RWPE1 (cell line): Measurements from ENCODE around the gene ADARB1.

Experiments used
- CTCF ChIA-PET: fragments of 350-600 bp; sonication (Branson Sonifier 250); formaldehyde crosslinking; extraction: SDS; loops from one replicate; lab custom pipeline; 2021; lab: Yijun Ruan, JAX
- POLR2A ChIA-PET: fragments of 400-600 bp; formaldehyde crosslinking; extraction: SDS; loops from one replicate; lab custom pipeline; 2020; ENCODE audit warnings: antibody characterized with exemption; ENCODE audit not compliant: low non-redundant PET; lab: Yijun Ruan, JAX
- DNase-seq: peaks from one replicate; pipeline ENCODE4 v3.0.0; 2012; ENCODE audit warnings: low spot score
- H3K27ac ChIP-seq: fragments of 450-650 bp; 2 replicates; pipeline ENCODE4 v1.5.1; 2017
- CTCF ChIP-seq: fragments of 450-650 bp; conservative IDR thresholded peaks from 2 replicates; pipeline ENCODE4 v1.5.1; 2017; ENCODE audit warnings: low read depth, mild to moderate bottlenecking

Gene ADARB1

GRCh38 chr21:45043541-45044020, 30.8 kb upstream of the ADARB1 start:
- ChIA-PET POLR2A (no interaction called here), CTCF (no interaction called here)
- TF ChIP-seq CTCF = no peak
- no peak overlapping the region for H3K27ac ChIP-seq
- DNase-seq = no peak

- TF ChIP-seq CTCF = no peak
- H3K27ac ChIP-seq = no peak overlapping the region
- CTCF ChIA-PET = no interaction called here
- POLR2A ChIA-PET = no interaction called here
- no peak for DNase-seq
These were observed 28.9 kb upstream of the ADARB1 start for GRCh38 chr21:45045481-45045880.

- H3K27ac ChIP-seq = no peak overlapping the region
- no peak for TF ChIP-seq CTCF
- CTCF ChIA-PET = interaction anchor here (0.6 kb wide), 1 partner anchor 797 kb away, joined by 3 read pairs; no protein-coding TSS in a partner anchor
- POLR2A ChIA-PET = no interaction called here
- no peak for DNase-seq
These were observed 27.1 kb upstream of the ADARB1 start for GRCh38 chr21:45047257-45047656.

- no peak overlapping the region for H3K27ac ChIP-seq
- no peak for DNase-seq
- ChIA-PET CTCF (no interaction called here), POLR2A (no interaction called here)
- TF ChIP-seq CTCF = no peak
These were observed 26.2 kb upstream of the ADARB1 start for GRCh38 chr21:45048026-45048698.

GRCh38 chr21:45048968-45049367, 25.4 kb upstream of the ADARB1 start:
- no peak overlapping the region for H3K27ac ChIP-seq
- ChIA-PET CTCF (no interaction called here), POLR2A (no interaction called here)
- TF ChIP-seq CTCF = no peak
- DNase-seq = no peak

- no peak overlapping the region for H3K27ac ChIP-seq
- POLR2A ChIA-PET = no interaction called here
- DNase-seq = no peak
- CTCF ChIA-PET = interaction anchor here (0.6 kb wide), 1 partner anchor 52 kb away, joined by 3 read pairs; no protein-coding TSS in a partner anchor
- no peak for TF ChIP-seq CTCF
These were observed 24.6 kb upstream of the ADARB1 start for GRCh38 chr21:45049714-45050344.
